HFFc6 (cell line): ENCODE results near the gene BPIFB3. TPM values are rescaled to one million over a fixed set of nuclear protein-coding genes. Genes with fewer than 3 reads are reported as not detected.

Experiments
- DNase-seq: peaks from one replicate; pipeline ENCODE4 v3.0.0-alpha.2; 2018
- H3K27ac Mint-ChIP-seq: 2 replicates; pipeline ENCODE4 v1.8.0; 2020; ENCODE audit warnings: mild to moderate bottlenecking, mixed read lengths
- H3K27me3 Mint-ChIP-seq: 2 replicates; pipeline ENCODE4 v1.8.0; 2021; ENCODE audit warnings: mild to moderate bottlenecking, moderate library complexity, mixed read lengths; ENCODE audit not compliant: insufficient read depth
- H3K36me3 Mint-ChIP-seq: 2 replicates; pipeline ENCODE4 v1.8.0; 2021; ENCODE audit warnings: low read depth, mixed read lengths
- H3K4me1 Mint-ChIP-seq: 2 replicates; pipeline ENCODE4 v1.8.0; 2020; ENCODE audit warnings: low read depth, mixed read lengths
- H3K4me3 Mint-ChIP-seq: 2 replicates; pipeline ENCODE4 v1.8.0; 2020; ENCODE audit warnings: mild to moderate bottlenecking, moderate library complexity, mixed read lengths
- H3K9me3 Mint-ChIP-seq: 2 replicates; pipeline ENCODE4 v1.8.0; 2020; ENCODE audit warnings: mild to moderate bottlenecking, mixed read lengths
- CTCF ChIP-seq: fragments of 200-600 bp; sonication (generic); IDR thresholded peaks from 2 replicates; pipeline ENCODE4 v1.5.0; 2021; ENCODE audit warnings: antibody characterized with exemption, mild to moderate bottlenecking
- total RNA-seq, 6 experiments: library from RNA; stranded (reverse); fragmentation: NEBNext Ultra II Directional; extraction: Animal tissue kit (Norgen Biotek cat#: 25700); gene quantifications; 2 replicates in 1 of 6; 3 replicates in 5 of 6; pipeline ENCODE4 v1.2.3, GENCODE V29; 2021

BPIFB3 gene
- total RNA-seq, 6 experiments from 2014 or later = not detected

- 0 out of 2 replicates have a peak, but pooled peaks cover 4% of the 10 kb centered on the region for H3K36me3 Mint-ChIP-seq
These were observed 46.0 kb upstream of the BPIFB3 start, which contains the start of gene BPIFB2 for GRCh38 chr20:33007376-33008335. Gene BPIFB2 (plus strand): TSS chr20:33007704. CDS start chr20:33008575, 871 bp downstream.

GRCh38 chr20:33008336-33009213, 45.1 kb upstream of the BPIFB3 start:
- H3K4me3 Mint-ChIP-seq = no peak overlapping the region
- no peak overlapping the region for H3K27ac Mint-ChIP-seq
- H3K9me3 Mint-ChIP-seq = peaks cover 6% of the 10 kb centered on the region
- H3K27me3 Mint-ChIP-seq = peaks cover 22% of the 10 kb centered on the region
- 0 out of 2 replicates have a peak, but pooled peaks cover 4% of the 10 kb centered on the region for H3K36me3 Mint-ChIP-seq
- TF ChIP-seq CTCF = no peak
- H3K4me1 Mint-ChIP-seq = no peaks in the 10 kb centered on the region
- DNase-seq = no peak

More at GRCh38 chr20:33007376-33008335, 46.0 kb upstream of the BPIFB3 start, which contains the start of gene BPIFB2:
- H3K27ac Mint-ChIP-seq = no peak within 1 kb of the TSS
- TF ChIP-seq CTCF = no peak
- no peak within 1 kb of the TSS for H3K4me3 Mint-ChIP-seq
- H3K4me1 Mint-ChIP-seq = no peaks in the 10 kb centered on the region
- peaks cover 23% of the 10 kb centered on the region for H3K27me3 Mint-ChIP-seq
- peaks cover 6% of the 10 kb centered on the region for H3K9me3 Mint-ChIP-seq
- no peak for DNase-seq

GRCh38 chr20:33009214-33010132, 44.2 kb upstream of the BPIFB3 start:
- H3K36me3 Mint-ChIP-seq = 0 out of 2 replicates have a peak, but pooled peaks cover 4% of the 10 kb centered on the region
- H3K4me3 Mint-ChIP-seq = no peak overlapping the region
- no peaks in the 10 kb centered on the region for H3K4me1 Mint-ChIP-seq
- H3K9me3 Mint-ChIP-seq = peaks cover 6% of the 10 kb centered on the region
- no peak overlapping the region for H3K27ac Mint-ChIP-seq
- no peak for TF ChIP-seq CTCF
- H3K27me3 Mint-ChIP-seq = peaks cover 30% of the 10 kb centered on the region
- DNase-seq = no peak

GRCh38 chr20:33010133-33010504, 43.6 kb upstream of the BPIFB3 start:
- DNase-seq = no peak
- Mint-ChIP-seq H3K36me3 (0 out of 2 replicates have a peak, but pooled peaks cover 3% of the 10 kb centered on the region), H3K27ac (no peak overlapping the region), H3K27me3 (peaks cover 34% of the 10 kb centered on the region), H3K4me1 (no peaks in the 10 kb centered on the region), H3K4me3 (no peak overlapping the region), H3K9me3 (peaks cover 4% of the 10 kb centered on the region)
- TF ChIP-seq CTCF = no peak
